Dermis blood vessel endothelial cell (primary cell): ENCODE results near the gene PIM3. TPM values are rescaled to one million over a fixed set of nuclear protein-coding genes. Genes with fewer than 3 reads are reported as not detected.
A peak's percentile ranks its signal among the peaks of the same experiment; 100 is the strongest.

ENCODE experiments used
- DNase-seq: peaks from one replicate; pipeline ENCODE4 v3.0.0; 2010
- total RNA-seq: library from RNA; depleted of rRNA; stranded (reverse); fragments of >200 nt; gene quantifications from 2 replicates; pipeline ENCODE4 v1.2.3, GENCODE V29; 2014

PIM3 gene
- total RNA-seq, 1 donor from 2014 or later, result 464 TPM

DNA sequence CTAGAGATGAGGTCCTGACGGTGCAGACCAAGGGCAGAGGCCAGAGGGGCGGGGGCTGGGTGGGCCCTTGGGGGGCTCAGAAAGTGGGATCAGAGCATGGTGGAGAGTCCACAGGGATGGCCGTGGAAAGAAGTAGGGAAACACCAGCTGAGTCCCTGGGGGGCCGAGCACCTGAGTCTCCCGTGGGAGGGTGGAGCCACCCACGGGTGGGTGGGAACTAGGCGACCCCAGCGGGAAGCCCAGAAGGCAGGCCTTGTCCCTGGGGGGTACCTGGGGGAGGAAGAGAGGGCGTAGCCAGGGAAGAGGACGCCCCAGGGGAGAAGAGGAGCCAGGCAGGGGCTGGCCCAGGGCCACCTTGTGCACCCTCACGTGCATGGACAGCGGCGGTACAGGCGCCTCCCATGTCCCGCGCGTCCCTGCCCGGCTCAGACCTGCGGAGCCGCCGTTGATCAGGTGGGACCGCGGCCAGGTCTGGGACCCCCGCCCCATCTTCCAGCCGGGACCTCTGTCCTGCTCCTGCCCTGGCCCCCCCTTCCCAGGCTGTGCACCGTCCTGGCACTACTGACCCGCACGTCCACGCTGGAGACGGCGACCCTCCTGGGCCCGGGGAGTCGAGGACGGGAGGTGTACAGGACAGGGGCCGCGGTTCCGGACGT, 31.9 kb upstream of the PIM3 start:
- DNase-seq, result no peak

DNA sequence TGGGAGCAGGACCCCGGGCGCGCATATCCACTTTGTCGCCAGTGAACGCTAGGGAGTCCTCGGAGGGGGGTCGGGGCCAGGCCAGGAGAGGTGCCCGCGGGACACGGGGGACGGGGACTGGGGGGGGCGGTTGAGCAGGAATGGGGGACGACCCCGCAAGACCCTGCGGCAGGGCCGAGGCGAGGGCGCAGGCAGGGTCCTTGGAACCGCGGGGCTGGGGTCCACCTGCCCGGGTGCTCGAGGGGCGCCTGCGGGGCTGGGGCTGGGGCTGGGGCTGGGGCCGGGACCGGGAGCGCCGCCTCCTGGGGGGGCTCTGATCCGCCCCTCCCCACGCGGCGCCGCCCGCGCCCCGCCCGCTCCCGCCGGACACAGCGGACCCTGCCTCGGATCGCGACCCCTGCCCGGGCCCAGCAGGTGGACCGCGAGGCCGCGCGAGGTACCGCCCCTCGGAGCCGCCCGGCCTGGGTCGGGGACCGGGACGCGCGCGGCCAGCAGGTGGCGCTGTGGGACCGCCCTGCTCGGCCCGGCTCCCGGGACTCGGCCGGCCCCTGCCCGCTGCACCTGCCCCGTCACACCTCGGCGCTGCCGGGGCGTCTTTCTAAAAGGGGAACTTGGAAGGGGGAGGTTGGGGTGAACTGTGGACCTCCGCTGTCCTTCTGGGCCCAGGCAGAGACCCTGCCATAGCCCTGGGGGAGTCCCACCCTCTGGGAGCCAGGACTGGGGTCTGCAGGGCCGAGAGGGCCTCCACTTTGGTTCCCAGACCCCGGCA, 31.2 kb upstream of the PIM3 start:
- peak; percentile 72 for DNase-seq

DNA sequence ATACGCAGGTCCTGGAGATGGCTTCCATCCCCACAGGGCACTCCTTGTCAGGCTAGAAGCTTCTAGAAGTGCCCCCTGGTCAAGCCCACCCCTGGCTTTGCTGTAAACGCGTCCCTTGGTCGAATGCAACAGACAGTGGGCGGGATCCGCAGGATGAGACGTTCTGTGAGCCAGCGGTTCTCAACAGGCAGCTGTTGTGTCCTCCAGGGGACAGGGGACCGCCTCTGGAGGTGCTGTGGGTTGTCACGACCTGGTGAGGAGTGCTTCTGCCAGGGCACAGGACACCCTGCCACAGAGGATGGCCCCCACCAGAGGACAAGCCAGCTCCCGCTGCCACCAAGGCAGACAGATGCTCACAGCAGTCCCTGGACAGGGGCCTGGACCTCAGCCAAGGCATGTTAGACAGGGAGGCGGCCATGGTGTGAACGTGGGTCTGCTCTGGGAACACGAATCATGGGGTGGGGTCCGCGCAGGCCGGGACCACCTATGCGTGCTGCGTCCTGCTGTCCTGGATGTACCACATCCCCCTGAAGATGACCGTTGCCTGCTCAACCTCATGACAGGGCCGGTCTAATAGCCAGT, 30.5 kb upstream of the PIM3 start:
- peak; percentile 27 for DNase-seq

DNA sequence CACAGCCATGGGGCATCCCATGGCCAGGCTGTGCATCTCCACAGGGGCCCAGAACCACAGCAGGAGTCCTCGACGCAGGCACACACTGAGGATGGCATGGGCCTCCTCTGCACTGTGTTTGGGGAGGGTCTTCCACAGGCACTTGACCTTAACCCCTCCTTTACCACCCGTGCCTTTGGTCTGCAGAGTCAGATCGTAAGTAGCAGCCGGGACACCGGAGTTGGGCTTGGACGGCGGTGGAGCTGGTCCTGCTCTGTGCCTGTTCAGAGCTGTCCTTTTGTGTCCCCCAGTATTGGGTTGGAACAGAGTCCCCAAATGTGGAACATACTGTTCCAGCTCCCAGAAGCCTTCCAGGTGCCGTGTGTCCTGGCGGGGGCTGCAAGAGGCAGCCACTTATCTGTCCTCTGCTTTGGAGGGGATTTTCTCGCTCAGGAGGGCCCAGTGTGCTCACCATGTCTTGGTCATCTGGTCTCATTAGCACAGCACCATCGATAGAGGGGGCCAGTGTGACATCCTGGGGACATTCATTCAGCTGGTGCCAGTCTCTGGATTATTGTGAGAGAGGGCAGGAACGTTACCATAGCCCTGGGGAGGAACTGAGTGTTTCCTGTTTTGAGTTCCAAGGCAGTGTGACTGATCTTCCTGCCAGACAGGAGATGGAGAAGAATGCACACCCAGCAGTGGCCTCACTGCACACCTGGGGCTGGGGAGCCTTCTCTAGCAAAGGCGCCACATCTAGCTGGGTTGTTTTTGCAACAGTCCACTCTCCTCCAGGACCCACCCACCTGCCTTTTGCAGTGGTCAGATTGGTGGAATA, 29.8 kb upstream of the PIM3 start:
- DNase-seq, result peak; percentile 95

DNA sequence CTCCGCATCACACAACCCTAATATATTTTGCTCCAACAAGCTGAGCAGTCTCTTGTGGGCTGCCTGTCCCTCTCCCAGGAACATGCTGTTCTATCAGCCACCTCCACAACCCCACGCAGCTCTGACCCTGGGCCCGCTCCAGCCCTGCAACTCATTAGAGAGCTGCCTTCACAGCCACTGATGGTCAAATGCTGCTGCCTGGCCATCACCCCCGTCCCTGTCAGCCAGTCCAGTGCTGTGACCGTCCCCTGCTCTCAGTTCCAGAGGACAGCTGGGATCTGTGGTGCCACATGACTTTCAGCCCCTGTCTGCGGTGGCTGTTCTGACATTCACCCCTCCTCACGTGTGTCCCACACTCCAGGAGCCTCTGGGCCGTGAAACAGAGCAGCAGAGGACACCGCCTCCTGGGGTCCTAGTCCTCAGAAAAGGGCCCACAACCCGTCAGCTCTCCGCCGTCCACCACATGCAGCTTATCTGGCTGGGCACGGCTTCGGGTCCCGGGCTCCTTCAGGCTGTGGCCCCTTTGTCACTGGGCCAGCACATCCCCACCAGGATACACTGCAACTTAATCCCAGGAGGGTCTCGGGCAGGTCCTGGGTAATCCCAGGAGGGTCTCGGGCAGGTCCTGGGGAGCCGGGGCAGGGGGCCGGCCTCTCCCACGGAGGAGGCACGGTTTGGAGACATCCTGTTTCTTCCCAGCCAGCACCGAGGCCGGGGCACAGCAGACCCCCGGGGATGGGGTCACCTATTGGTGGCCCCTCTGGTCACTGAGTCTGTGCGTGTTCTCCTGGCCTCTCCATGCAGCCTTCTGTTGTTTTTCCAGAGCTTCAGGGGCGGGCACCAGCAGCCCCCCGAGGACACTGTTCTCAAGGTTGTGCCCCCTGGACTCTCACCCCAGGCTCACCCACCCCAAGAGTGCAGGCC, 27.1 kb upstream of the PIM3 start:
- DNase-seq, result no peak

DNA sequence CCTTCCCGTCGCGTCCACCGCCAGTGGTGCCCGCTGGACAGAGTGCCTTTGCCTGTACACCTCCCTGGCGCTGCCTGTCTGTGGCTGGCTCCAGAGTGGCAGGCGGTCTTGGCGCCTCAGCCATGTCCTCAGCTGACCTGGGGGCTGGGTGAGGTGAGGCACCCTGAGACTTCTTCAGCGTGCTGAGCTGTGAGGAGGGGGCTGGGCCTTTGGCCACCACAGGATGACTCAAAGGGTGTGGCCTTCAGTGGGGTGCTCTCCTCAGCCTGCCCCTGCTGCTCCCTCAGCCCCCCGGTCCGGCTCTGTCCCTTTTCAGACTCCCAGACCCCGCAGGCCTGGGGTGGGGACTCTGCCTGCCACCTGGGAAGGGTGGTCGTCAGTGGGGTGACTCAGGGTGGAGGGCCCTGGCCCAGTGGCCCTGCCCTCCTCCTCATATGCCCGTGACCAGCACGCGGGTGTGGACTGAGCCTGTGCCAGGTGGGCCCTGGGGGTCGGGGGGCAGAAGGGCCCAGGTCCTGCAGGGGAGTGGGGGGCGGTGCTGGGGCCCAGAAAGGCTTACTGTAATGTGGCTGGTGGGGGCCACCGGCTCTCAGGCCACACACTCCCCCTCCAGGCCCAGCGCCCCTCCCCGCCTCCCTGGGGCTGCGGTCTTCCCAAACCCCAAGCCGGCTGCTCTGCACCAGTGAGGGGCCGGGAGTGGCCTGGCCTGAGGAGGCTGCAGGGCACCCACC, 26.2 kb upstream of the PIM3 start:
- DNase-seq, result peak; percentile 47

DNA sequence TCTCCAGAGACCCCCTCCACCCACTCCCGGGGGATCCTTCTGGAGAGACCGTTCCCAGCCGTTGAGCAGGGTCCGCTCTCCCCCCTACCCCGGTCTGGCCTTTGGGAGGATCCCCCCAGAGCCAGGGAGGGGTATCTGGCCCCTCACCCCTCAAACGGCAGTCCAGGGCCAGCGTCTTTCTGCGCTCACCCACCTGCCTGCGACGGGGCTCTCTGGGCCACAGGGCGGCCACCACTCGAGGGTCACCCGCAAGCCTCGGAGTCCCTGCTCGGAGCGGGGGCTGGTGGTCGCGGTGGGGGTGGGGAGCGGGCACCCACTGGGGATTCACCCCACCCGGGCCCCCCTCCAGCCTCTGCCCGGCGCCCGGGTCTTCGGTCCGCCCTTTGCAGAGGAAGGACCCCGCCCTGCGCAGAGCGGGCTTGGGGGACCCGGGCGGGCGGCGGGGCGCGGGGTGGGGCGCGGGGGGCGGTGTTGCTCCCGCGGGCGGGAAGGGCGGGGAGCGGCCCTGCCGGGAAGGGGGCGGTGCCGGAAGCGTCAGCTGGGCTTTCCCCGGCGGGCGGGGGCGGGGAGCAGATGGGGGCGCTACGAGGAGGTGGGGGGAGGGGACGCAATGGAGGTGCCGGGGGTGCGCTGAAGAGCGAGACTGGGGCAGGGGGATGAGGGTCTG, 25.5 kb upstream of the PIM3 start:
- DNase-seq, result peak; percentile 75

DNA sequence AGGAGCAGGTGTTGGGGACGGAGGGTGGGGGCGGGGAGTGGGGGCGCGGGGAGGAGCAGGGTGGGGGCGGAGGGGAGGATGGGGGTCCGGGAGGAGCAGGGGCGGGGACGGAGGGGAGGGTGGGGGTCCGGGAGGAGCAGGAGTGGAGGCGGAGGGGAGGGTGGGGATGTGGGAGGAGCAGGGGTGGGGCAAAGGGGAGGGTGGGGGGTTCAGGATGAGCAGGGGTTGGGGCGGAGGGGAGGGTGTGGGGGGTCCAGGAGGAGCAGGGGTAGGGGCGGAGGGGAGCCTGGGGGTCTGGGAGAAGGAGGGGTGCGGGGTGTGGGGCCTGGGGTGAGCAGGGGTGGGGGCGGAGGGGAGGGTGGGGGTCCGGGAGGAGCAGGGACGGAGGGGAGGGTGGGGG, 25.0 kb upstream of the PIM3 start:
- peak; percentile 56 for DNase-seq

DNA sequence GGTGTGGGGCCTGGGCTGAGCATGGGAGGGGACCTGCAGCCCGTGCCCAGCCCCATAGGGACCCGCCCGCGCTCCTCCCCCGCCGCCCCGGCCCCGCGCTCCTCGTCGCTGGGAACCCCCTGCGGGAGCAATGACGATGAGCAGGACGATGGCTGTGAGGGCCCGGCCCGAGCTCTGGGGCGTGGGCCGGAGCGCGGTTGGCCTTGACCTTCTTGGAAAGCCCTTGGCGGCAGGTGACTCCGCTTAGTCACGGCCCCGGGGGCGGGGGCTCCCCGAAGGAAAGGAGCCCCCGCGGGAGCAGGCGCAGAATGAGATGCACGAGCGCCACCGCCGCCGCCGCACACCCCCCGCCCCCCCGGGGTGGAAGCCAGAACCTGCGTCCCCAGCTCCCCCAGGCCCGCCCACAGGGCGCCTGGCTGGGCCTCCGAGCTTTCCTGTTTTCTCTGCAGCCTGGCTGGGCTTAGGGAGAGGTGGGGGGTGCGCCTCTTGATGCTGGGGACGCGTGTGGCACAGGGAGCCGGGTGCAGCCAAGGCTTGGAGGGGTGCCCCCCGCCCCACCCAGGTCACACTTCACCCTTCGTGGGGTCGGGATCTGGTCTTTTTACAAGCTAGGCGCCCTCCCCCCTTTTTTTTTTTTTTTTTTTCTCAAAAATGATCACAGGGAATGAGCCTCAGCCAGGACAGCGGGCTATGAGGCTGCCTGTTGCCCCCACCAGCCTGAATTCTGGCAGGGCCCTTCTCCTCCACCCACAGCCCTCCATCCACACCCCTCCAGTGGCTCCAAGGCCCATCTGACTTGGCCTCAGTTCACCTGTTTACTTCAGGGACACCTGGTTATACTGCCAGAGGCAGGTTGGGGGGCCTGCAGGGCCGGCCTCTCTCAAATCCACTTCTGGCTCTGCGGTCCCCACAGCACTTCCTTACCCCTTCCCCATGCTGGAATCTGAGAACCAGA, 24.3 kb upstream of the PIM3 start:
- DNase-seq, result peak; percentile 97

DNA sequence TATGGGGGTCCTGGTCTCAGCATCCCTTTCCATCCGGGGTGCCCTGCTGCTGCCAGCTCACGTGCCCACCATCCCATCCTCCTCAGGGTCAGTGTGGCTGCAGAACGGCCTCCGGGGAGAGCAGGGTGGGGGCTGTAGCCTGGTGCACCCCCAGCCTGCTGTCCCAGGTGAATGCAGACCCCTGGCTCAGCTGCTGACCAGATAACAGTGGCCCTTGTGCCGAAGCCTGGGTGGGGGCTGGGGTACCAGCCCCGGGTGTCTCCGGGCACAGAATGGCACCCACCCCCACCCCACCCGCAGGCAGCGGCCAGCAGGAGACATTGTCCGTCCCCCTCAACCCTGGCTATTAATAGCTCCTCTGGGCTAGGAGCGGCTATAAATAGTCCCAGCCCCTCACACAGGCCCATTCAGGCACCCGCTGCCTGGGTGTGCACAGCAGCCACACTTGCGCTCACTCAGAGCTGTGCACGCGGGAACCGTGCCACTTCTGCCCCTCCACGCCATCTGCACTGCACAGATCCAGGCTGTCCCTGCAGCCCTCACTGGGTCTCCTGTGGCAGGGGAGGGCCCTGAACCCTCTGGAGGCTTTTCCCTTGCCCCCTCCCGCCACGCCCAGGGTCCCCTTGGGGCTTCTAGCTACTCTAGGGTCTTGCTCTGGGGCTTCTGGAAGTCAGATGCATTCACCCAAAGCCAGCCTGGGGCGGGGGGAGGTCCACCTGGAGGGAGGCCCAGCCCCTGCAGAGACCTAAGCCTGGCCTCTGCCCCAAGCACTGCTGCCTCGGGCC, 23.4 kb upstream of the PIM3 start:
- DNase-seq, result peak; percentile 52

DNA sequence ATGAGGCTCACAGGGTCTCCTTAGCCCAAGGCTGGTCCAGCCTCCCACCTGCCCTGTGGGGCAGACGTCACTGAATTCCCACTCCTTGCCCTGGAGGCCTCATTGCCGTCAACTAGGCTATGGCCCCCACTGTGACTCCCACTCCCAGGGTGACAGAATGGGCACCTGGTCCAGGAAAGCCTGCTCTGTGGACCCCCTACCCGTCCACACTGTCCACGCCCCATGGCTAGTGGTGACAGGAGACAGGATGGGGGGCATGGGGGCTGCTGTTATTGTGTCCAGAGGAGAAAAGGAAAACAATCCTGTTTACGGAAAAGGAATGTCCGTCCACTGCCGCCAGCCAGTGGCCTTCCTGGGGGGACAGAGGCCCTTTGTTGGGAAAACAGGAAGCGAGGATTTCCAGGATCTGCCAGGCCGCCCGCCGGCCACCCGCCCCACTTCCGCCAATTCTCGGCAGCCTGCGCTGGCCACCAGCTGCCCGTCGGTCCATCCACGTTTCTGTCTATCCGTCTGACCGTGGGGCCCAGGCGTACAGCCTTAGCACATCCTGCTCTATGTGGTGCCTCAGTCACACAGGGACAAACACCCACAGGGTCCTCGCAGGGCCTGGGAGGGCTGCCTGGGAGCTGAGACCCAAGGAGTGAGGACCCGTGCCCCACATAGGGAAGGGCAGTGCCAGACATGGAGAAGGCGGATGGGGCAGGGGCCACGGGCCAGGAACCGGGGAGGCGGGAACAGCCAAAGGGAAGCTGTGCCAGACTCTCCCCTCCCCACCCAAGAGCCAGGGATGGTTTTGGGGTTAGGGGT, 22.6 kb upstream of the PIM3 start:
- peak; percentile 79 for DNase-seq

DNA sequence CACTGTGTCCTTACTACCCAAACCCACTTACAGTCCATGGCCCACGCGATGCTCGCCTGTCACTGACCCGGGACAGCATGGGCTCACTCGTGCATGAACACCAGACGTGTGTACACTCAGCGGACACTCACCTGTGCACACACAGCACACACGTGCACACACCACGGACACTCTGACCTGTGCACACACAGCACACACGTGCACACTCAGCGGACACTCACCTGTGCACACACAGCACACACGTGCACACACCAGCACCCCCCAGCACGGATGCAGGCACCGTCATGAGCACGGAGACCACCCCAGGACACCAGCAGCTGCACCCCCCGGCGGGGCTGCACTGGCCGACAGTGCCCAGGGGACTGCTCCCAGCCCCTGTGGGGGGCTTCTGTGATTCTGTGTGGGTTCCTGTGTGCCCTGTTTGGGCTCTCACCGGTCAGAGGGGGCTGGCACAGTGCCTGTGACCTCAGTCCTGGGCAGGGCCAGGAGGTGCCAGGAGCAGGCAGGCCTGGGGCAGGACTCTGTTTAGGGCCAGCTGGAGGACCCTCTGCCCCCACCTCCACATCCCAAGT, 21.9 kb upstream of the PIM3 start:
- DNase-seq, result no peak

DNA sequence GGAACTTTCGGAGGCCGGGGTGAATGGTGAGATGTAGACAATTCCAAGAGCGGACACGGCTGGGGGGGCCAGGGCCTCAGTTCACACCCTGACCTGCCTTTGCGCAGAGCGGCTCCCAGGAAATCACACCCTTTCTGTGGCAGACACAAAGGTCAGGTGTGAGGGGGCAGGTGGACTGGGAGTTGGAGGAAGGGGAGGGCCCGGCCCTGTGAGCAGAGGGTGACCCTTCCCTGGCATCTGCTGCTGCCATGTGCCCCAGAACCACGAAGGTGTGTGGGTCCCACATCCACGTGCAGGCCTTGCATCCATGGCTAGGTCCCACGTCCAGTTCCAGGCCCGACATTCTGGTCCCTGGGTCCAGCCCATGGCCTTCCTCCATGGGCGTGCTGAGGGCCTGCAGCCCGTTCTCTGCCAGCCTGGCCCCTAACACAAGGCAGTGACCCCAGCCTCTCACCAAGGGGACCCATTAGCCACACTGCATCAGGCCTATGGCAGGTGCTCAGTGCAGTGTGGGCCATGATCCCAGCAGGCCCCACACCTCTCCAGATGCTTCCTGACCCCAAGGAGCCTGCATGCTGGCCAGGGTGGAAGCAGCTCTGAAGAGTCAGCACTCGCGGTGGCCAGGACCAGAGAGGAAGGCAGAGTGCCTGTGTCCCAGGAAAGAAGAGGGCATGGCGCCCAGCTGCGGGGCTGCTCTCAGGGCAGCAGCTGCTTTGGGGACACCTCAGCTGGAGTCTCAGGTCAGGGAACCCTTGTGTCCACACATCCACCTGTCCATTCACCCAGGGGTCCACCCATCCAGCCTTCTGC, 18.9 kb upstream of the PIM3 start:
- peak; percentile 27 for DNase-seq

DNA sequence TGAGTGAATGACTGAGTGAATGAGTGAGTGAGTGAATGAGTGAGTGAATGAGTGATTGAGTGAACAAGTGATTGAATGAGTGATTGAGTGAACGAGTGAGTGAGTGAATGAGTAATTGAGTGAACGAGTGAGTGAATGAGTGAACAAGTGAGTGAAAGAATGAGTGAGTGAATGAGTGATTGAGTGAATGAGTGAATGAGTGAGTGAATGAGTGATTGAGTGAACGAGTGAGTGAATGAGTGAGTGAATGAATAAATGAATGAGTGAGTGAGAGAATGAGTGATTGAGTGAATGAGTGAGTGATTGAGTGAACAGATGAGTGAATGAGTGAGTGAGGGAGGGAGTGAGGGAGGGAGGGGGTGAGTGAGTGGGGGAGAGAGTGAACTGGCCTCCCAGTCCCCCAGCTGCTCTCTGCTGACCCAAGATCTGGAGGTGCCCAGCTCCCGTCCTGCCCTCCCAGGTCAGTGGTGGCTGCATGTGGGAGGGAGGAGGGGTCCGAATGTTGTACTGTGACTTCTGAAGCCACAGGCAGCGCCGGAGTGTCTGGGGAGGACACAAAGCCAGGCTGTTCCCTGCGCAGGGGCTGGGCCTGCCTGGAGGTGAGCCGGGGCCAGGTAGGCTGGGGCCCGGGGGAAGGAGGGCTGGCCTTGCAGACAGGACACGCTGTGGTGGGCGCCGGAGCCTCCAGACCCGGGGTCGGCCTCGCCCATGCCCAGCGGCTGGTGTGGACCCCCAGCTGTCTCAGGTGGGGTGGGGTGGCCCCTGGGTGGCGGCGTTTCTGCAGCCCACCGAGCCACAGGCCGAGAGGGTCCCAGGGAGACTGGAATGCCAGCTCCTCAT, 17.8 kb upstream of the PIM3 start:
- DNase-seq, result no peak

DNA sequence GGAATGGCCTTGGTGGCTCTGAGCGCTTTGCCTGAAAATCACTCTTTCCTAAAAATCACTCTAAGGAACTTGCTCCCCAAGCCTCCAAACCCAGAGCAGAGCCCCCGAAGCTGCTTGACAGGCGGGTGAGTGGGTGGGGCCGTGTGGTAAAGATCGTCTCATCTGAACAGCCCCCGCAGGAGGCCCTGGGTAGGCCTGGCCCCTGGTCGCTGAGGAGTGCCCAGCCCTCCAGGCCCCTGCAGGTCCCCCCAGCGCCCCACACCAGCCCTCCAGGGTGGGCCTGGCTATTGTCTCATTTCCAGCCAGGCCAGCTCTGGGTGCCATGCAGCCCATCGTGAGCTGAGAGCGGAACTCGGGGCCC, 17.2 kb upstream of the PIM3 start:
- no peak for DNase-seq
